Measurements from ENCODE around the gene CEP85.
A peak's percentile ranks its signal among the peaks of the same experiment; 100 is the strongest.
"Not testable (repeated sequence)": the region's sequence is repeated elsewhere in the genome, so short reads cannot be mapped to it uniquely, and the experiment has no call there.

The CEP85 gene

GRCh38 chr1:26292735-26293134 lies 58.7 kb downstream of the CEP85 start:
- not testable (repeated sequence) for H3K9me3 ChIP-seq (ENCODE audit: control insufficient read depth, insufficient read depth, low read length); H3K4me3 ChIP-seq (ENCODE audit: low read depth, low read length); H3K9ac ChIP-seq (ENCODE audit: low read depth, low read length); H3K27me3 ChIP-seq (ENCODE audit: control insufficient read depth, insufficient read depth, low read length); H3K27ac ChIP-seq (ENCODE audit: low read depth, low read length); H3K36me3 ChIP-seq (ENCODE audit: control insufficient read depth, insufficient read depth, low read length)
- H3K4me1 ChIP-seq (ENCODE audit: control insufficient read depth, insufficient read depth, low read length): peaks cover 15% of the 10 kb centered on the region; the same call in 1 of the 2 replicates

- Histone ChIP-seq H3K36me3 (ENCODE audit: control insufficient read depth, insufficient read depth, low read length) (no peaks in the 10 kb centered on the region), H3K27me3 (ENCODE audit: control insufficient read depth, insufficient read depth, low read length) (no peaks in the 10 kb centered on the region), H3K27ac (ENCODE audit: low read depth, low read length) (no peak overlapping the region), H3K9ac (ENCODE audit: low read depth, low read length) (no peak overlapping the region), H3K4me3 (ENCODE audit: low read depth, low read length) (no peak overlapping the region), H3K4me1 (ENCODE audit: control insufficient read depth, insufficient read depth, low read length) (peaks cover 15% of the 10 kb centered on the region; the same call in 1 of the 2 replicates), H3K9me3 (ENCODE audit: control insufficient read depth, insufficient read depth, low read length) (no peaks in the 10 kb centered on the region)
Measured at GRCh38 chr1:26293911-26294463, 60.0 kb downstream of the CEP85 start.

- Histone ChIP-seq H3K4me3 (ENCODE audit: low read depth, low read length) (no peak overlapping the region), H3K9me3 (ENCODE audit: control insufficient read depth, insufficient read depth, low read length) (no peaks in the 10 kb centered on the region), H3K27ac (ENCODE audit: low read depth, low read length) (no peak overlapping the region), H3K9ac (ENCODE audit: low read depth, low read length) (no peak overlapping the region), H3K36me3 (ENCODE audit: control insufficient read depth, insufficient read depth, low read length) (no peaks in the 10 kb centered on the region), H3K27me3 (ENCODE audit: control insufficient read depth, insufficient read depth, low read length) (no peaks in the 10 kb centered on the region), H3K4me1 (ENCODE audit: control insufficient read depth, insufficient read depth, low read length) (peaks cover 10% of the 10 kb centered on the region; the same call in 1 of the 2 replicates)
Measured at GRCh38 chr1:26295194-26296138, 61.5 kb downstream of the CEP85 start.

GRCh38 chr1:26296340-26297056 lies 62.5 kb downstream of the CEP85 start:
- H3K9ac ChIP-seq (ENCODE audit: low read depth, low read length): no peak overlapping the region
- no peaks in the 10 kb centered on the region for H3K36me3 ChIP-seq (ENCODE audit: control insufficient read depth, insufficient read depth, low read length)
- H3K9me3 ChIP-seq (ENCODE audit: control insufficient read depth, insufficient read depth, low read length): no peaks in the 10 kb centered on the region
- H3K4me1 ChIP-seq (ENCODE audit: control insufficient read depth, insufficient read depth, low read length): no peaks in the 10 kb centered on the region
- H3K4me3 ChIP-seq (ENCODE audit: low read depth, low read length): no peak overlapping the region
- no peak overlapping the region for H3K27ac ChIP-seq (ENCODE audit: low read depth, low read length)
- no peaks in the 10 kb centered on the region for H3K27me3 ChIP-seq (ENCODE audit: control insufficient read depth, insufficient read depth, low read length)

- no peak overlapping the region for H3K9ac ChIP-seq (ENCODE audit: low read depth, low read length)
- no peaks in the 10 kb centered on the region for H3K4me1 ChIP-seq (ENCODE audit: control insufficient read depth, insufficient read depth, low read length)
- no peaks in the 10 kb centered on the region for H3K27me3 ChIP-seq (ENCODE audit: control insufficient read depth, insufficient read depth, low read length)
- H3K36me3 ChIP-seq (ENCODE audit: control insufficient read depth, insufficient read depth, low read length): no peaks in the 10 kb centered on the region
- H3K9me3 ChIP-seq (ENCODE audit: control insufficient read depth, insufficient read depth, low read length): no peaks in the 10 kb centered on the region
- H3K4me3 ChIP-seq (ENCODE audit: low read depth, low read length): no peak overlapping the region
- H3K27ac ChIP-seq (ENCODE audit: low read depth, low read length): no peak overlapping the region
Measured at GRCh38 chr1:26297057-26297790, 63.2 kb downstream of the CEP85 start.

- Histone ChIP-seq H3K27me3 (ENCODE audit: control insufficient read depth, insufficient read depth, low read length) (no peaks in the 10 kb centered on the region), H3K9ac (ENCODE audit: low read depth, low read length) (no peak overlapping the region), H3K27ac (ENCODE audit: low read depth, low read length) (no peak overlapping the region), H3K36me3 (ENCODE audit: control insufficient read depth, insufficient read depth, low read length) (no peaks in the 10 kb centered on the region), H3K4me3 (ENCODE audit: low read depth, low read length) (no peak overlapping the region), H3K9me3 (ENCODE audit: control insufficient read depth, insufficient read depth, low read length) (no peaks in the 10 kb centered on the region), H3K4me1 (ENCODE audit: control insufficient read depth, insufficient read depth, low read length) (no peaks in the 10 kb centered on the region)
Measured at GRCh38 chr1:26297791-26298124, 63.8 kb downstream of the CEP85 start.

GRCh38 chr1:26300578-26301275 lies 66.7 kb downstream of the CEP85 start:
- Histone ChIP-seq H3K4me3 (ENCODE audit: low read depth, low read length) (no peak overlapping the region), H3K27me3 (ENCODE audit: control insufficient read depth, insufficient read depth, low read length) (no peaks in the 10 kb centered on the region), H3K27ac (ENCODE audit: low read depth, low read length) (no peak overlapping the region), H3K9me3 (ENCODE audit: control insufficient read depth, insufficient read depth, low read length) (no peaks in the 10 kb centered on the region), H3K9ac (ENCODE audit: low read depth, low read length) (no peak overlapping the region), H3K36me3 (ENCODE audit: control insufficient read depth, insufficient read depth, low read length) (no peaks in the 10 kb centered on the region), H3K4me1 (ENCODE audit: control insufficient read depth, insufficient read depth, low read length) (0 out of 2 replicates have a peak, but pooled peaks cover 2% of the 10 kb centered on the region)

GRCh38 chr1:26302733-26303405 lies 68.9 kb downstream of the CEP85 start:
- H3K4me3 ChIP-seq (ENCODE audit: low read depth, low read length): no peak overlapping the region
- H3K9ac ChIP-seq (ENCODE audit: low read depth, low read length): no peak overlapping the region
- no peaks in the 10 kb centered on the region for H3K36me3 ChIP-seq (ENCODE audit: control insufficient read depth, insufficient read depth, low read length)
- peaks cover 10% of the 10 kb centered on the region for H3K4me1 ChIP-seq (ENCODE audit: control insufficient read depth, insufficient read depth, low read length)
- no peaks in the 10 kb centered on the region for H3K9me3 ChIP-seq (ENCODE audit: control insufficient read depth, insufficient read depth, low read length)
- H3K27me3 ChIP-seq (ENCODE audit: control insufficient read depth, insufficient read depth, low read length): no peaks in the 10 kb centered on the region
- H3K27ac ChIP-seq (ENCODE audit: low read depth, low read length): no peak overlapping the region

- Histone ChIP-seq H3K36me3 (ENCODE audit: control insufficient read depth, insufficient read depth, low read length) (no peaks in the 10 kb centered on the region), H3K9me3 (ENCODE audit: control insufficient read depth, insufficient read depth, low read length) (no peaks in the 10 kb centered on the region), H3K9ac (ENCODE audit: low read depth, low read length) (peak overlapping the region; percentile 78), H3K4me3 (ENCODE audit: low read depth, low read length) (peak overlapping the region; percentile 99), H3K4me1 (ENCODE audit: control insufficient read depth, insufficient read depth, low read length) (peaks cover 10% of the 10 kb centered on the region), H3K27me3 (ENCODE audit: control insufficient read depth, insufficient read depth, low read length) (no peaks in the 10 kb centered on the region), H3K27ac (ENCODE audit: low read depth, low read length) (peak overlapping the region; percentile 73)
Measured at GRCh38 chr1:26305667-26306289, 71.8 kb downstream of the CEP85 start.

All from HUES48 (cell line).